Calu3 (cell line): Measurements from ENCODE around the gene RNF222. TPM values are rescaled to one million over a fixed set of nuclear protein-coding genes. Genes with fewer than 3 reads are reported as not detected.

Experiments used
- BruUV-seq: library from RNA; stranded (reverse); fragments of 400-500 nt; replicated peaks from 2 replicates; lab custom pipeline; 2021; lab: Mats Ljungman, UMichigan
- CTCF ChIA-PET: fragments of 300-600 bp; sonication (Branson Sonifier 250); formaldehyde crosslinking; loops from one replicate; lab custom pipeline; 2022; ENCODE audit warnings: antibody characterized with exemption; lab: Charles Lee
- DNase-seq: peaks from one replicate; pipeline ENCODE4 v3.0.0; 2022
- H3K27ac Mint-ChIP-seq: one replicate; pipeline ENCODE4 v1.8.0; 2022; ENCODE audit warnings: mixed read lengths; ENCODE audit not compliant: unreplicated experiment
- H3K27me3 Mint-ChIP-seq: one replicate; pipeline ENCODE4 v1.8.0; 2022; ENCODE audit warnings: mixed read lengths; ENCODE audit not compliant: unreplicated experiment
- H3K36me3 Mint-ChIP-seq: one replicate; pipeline ENCODE4 v1.8.0; 2022; ENCODE audit warnings: mild to moderate bottlenecking, moderate library complexity, mixed read lengths; ENCODE audit not compliant: insufficient read depth, unreplicated experiment
- H3K4me1 Mint-ChIP-seq: one replicate; pipeline ENCODE4 v1.8.0; 2022; ENCODE audit warnings: mild to moderate bottlenecking, low read depth, mixed read lengths; ENCODE audit not compliant: unreplicated experiment
- H3K4me3 Mint-ChIP-seq: one replicate; pipeline ENCODE4 v1.8.0; 2022; ENCODE audit warnings: mild to moderate bottlenecking, low read depth, moderate library complexity, mixed read lengths; ENCODE audit not compliant: unreplicated experiment
- H3K9me3 Mint-ChIP-seq: one replicate; pipeline ENCODE4 v1.8.0; 2022; ENCODE audit warnings: low read depth, mixed read lengths; ENCODE audit not compliant: unreplicated experiment
- intact Hi-C: fragments of 100-400 bp; cut with micrococcal nuclease; formaldehyde crosslinking; loops from one replicate; pipeline ENCODE4 v1.10.0; 2022; ENCODE audit not compliant: unreplicated experiment
- total RNA-seq: library from RNA; stranded (reverse); gene quantifications from 2 replicates; pipeline ENCODE4 v1.2.3, GENCODE V29; 2022
- TF ChIP-seq, protein P1 (sequence below): fragments of 200-600 bp; IDR thresholded peaks from one replicate; pipeline ENCODE4 v1.8.0; 2022; ENCODE audit warnings: antibody characterized with exemption; ENCODE audit not compliant: unreplicated experiment

The RNF222 gene
- total RNA-seq, 1 experiment from 2014 or later = not detected

DNA sequence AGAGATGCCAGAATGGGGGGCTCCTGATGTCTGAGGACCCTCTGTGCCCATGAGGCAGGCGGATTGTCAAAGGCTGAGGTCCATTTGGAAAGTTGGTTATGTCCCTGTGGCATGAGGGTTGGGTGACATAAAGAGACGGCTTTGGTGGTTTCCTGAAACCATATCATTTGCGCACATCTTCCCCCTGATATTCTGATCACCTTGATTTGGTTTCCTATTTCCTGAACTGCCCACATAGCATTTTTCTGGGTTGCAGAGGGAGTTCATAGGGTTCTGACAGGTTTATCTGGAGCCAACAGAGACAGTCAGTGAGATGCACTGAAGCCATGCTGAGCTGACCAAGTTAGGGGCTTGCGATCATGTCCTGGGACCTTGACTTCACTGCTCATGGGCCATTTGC, 15.7 kb upstream of the RNF222 start:
- H3K27ac Mint-ChIP-seq = no peak overlapping the region
- DNase-seq = no peak
- H3K27me3 Mint-ChIP-seq = peaks cover 21% of the 10 kb centered on the region
- TF ChIP-seq, protein P1, sequence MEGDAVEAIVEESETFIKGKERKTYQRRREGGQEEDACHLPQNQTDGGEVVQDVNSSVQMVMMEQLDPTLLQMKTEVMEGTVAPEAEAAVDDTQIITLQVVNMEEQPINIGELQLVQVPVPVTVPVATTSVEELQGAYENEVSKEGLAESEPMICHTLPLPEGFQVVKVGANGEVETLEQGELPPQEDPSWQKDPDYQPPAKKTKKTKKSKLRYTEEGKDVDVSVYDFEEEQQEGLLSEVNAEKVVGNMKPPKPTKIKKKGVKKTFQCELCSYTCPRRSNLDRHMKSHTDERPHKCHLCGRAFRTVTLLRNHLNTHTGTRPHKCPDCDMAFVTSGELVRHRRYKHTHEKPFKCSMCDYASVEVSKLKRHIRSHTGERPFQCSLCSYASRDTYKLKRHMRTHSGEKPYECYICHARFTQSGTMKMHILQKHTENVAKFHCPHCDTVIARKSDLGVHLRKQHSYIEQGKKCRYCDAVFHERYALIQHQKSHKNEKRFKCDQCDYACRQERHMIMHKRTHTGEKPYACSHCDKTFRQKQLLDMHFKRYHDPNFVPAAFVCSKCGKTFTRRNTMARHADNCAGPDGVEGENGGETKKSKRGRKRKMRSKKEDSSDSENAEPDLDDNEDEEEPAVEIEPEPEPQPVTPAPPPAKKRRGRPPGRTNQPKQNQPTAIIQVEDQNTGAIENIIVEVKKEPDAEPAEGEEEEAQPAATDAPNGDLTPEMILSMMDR = no peak
- CTCF ChIA-PET = no interaction called here
- intact Hi-C loops = no loop called here
- H3K36me3 Mint-ChIP-seq = peaks cover 3% of the 10 kb centered on the region
- H3K4me3 Mint-ChIP-seq = no peak overlapping the region
- no peaks in the 10 kb centered on the region for H3K9me3 Mint-ChIP-seq
- no TSS peak for BruUV-seq
- peaks cover 5% of the 10 kb centered on the region for H3K4me1 Mint-ChIP-seq

DNA sequence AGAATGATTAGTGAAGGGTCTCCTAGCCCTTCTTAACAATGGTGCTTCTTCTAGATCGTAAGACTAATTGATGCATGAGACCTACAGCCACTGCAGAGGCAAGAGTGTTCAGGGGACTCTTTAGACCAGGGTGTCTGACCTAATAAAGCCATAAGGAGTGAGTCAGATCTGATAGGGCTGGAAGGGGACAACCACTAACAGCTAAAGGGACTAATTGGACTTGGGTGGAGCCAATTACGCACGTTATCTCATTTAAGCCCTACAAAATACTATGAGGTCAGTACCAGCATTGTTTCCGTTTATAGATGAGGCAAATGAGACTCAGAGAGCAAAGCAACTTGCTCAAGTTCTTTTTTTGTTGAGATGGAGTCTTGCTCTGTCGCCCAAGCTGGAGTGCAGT, 14.5 kb upstream of the RNF222 start:
- intact Hi-C loops = no loop called here

DNA sequence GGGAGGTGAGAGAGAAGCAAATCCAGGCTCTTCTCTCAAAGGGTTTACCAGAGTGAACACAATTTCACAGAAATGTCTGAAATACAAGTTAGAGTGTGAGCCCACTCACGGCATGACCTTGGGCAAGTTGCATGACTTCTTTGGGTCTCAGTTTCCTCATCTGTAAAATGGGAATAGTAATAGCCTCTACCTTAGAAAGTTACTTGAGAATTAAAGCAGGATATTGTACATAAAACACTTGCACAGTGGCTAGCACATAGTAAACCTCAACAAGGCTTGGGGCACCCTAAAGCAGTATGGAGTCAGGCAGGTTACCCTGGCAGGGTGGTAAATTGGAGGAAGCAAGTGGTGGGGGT, 13.2 kb upstream of the RNF222 start:
- intact Hi-C loops = no loop called here

More for the DNA sequence above, 14.5 kb upstream of the RNF222 start:
- BruUV-seq = no TSS peak
- Mint-ChIP-seq H3K36me3 (peaks cover 5% of the 10 kb centered on the region), H3K4me3 (no peak overlapping the region), H3K4me1 (peaks cover 8% of the 10 kb centered on the region), H3K9me3 (no peaks in the 10 kb centered on the region), H3K27ac (no peak overlapping the region), H3K27me3 (peaks cover 12% of the 10 kb centered on the region)
- CTCF ChIA-PET = no interaction called here
- no peak for DNase-seq
- TF ChIP-seq, protein P1 = no peak

DNA sequence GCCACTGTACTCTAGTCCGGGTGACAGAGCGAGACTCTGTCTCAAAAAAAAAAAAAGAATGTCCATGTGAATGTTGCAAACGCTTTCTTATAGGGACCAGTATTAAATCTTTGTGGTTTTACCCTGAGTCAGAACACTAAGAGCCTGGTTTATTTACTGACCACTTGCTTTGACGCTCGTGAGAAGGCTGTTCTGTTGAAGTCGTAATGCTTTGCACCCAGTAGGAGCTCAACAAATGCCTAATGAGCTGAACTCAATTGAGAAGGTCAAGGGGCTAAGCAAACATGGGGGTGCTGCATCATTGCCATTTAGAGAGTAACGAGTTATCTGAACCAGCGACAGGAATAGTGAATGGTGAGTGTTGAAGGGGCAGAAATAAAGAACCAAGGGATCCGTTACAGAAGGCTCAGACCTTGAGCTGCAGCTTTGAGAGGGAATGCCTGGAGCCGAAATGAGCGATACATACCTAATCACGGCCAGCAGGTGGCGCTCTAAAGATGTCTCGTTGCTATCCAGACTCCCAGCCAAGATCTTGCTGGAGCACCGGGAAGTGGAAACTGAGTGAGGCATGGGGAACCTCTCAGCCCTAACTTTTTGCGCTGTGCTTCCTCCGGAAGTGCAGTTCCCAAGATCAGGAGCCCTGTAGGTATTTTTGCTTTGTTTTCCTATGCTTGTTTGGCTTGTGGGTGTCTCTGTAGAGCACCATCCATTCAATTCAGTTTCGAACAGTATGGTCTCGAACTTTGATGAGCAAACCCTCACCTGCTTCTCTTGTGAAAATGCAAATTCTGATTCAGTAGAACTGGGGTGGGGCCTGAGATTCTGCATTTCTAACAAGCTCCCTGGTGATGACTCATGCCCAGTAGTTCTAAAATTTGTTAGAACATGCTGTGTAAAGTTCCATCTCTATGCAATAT, 12.6 kb upstream of the RNF222 start:
- no peak overlapping the region for H3K27ac Mint-ChIP-seq
- CTCF ChIA-PET = interaction anchor here (0.7 to 3.2 kb wide), 7 partner anchors 10 to 885 kb away, joined by 3 to 14 read pairs (median 4); no protein-coding TSS in a partner anchor
- no peak overlapping the region for H3K4me3 Mint-ChIP-seq
- peak; percentile 83 for DNase-seq
- TF ChIP-seq, protein P1 = peak; percentile 53
- no peaks in the 10 kb centered on the region for H3K27me3 Mint-ChIP-seq
- intact Hi-C loops = no loop called here
- peaks cover 8% of the 10 kb centered on the region for H3K4me1 Mint-ChIP-seq
- peaks cover 5% of the 10 kb centered on the region for H3K36me3 Mint-ChIP-seq
- H3K9me3 Mint-ChIP-seq = no peaks in the 10 kb centered on the region
- BruUV-seq = no TSS peak

More for the DNA sequence above, 13.2 kb upstream of the RNF222 start:
- CTCF ChIA-PET = interaction anchor here (1.0 to 3.2 kb wide), 5 partner anchors 9 to 375 kb away, joined by 3 to 14 read pairs (median 4); no protein-coding TSS in a partner anchor
- H3K4me1 Mint-ChIP-seq = peaks cover 8% of the 10 kb centered on the region
- no peaks in the 10 kb centered on the region for H3K27me3 Mint-ChIP-seq
- H3K36me3 Mint-ChIP-seq = peaks cover 5% of the 10 kb centered on the region
- no peaks in the 10 kb centered on the region for H3K9me3 Mint-ChIP-seq
- TF ChIP-seq, protein P1 = no peak
- no peak for DNase-seq
- BruUV-seq = no TSS peak
- H3K27ac Mint-ChIP-seq = no peak overlapping the region
- no peak overlapping the region for H3K4me3 Mint-ChIP-seq
